H1 (cell line): ENCODE data around the gene NAE1. TPM values are rescaled to one million over a fixed set of nuclear protein-coding genes. Genes with fewer than 3 reads are reported as not detected.

Experiments
- CTCF ChIA-PET: fragments of 300-600 bp; sonication (Branson Sonifier 250); formaldehyde crosslinking; loops from one replicate; lab custom pipeline; 2021; ENCODE audit not compliant: partially characterized antibody; lab: Charles Lee
- POLR2A ChIA-PET: fragments of 300-600 bp; sonication (Branson Sonifier 250); formaldehyde crosslinking; loops from one replicate; lab custom pipeline; 2021; ENCODE audit warnings: inconsistent platforms; ENCODE audit not compliant: partially characterized antibody; lab: Charles Lee
- DNase-seq, 2 experiments: peaks; one replicate each; pipeline versions ENCODE4 v3.0.0 to v3.0.0-alpha.2; 2010 to 2022; ENCODE audit warnings: low spot score in 2 of 2, low read depth in 1 of 2, mixed read lengths in 1 of 2
- FAIRE-seq: peaks from 2 replicates; lab custom pipeline; 2011; peaks lifted over from hg19 to GRCh38; lab: Jason Lieb, UNC
- H2AFZ ChIP-seq: 2 replicates; pipeline ENCODE4 v1.8.1; 2012; ENCODE audit warnings: low read length, inconsistent platforms
- H2AK5ac ChIP-seq: 2 replicates; pipeline ENCODE4 v1.6.1; 2013; ENCODE audit warnings: low read depth, low read length
- H2BK120ac ChIP-seq: replicated peaks from 2 replicates; pipeline ENCODE3; 2013; ENCODE audit warnings: low read depth, low read length, inconsistent platforms
- H2BK12ac ChIP-seq: 2 replicates; pipeline ENCODE4 v1.6.1; 2013; ENCODE audit warnings: low read depth, low read length
- H2BK15ac ChIP-seq: 2 replicates; pipeline ENCODE4 v1.6.1; 2013; ENCODE audit warnings: low read length
- H2BK20ac ChIP-seq: 2 replicates; pipeline ENCODE4 v1.6.1; 2013; ENCODE audit warnings: low read length
- H2BK5ac ChIP-seq: 2 replicates; pipeline ENCODE4 v1.6.1; 2013; ENCODE audit warnings: low read depth, low read length
- H3K14ac ChIP-seq: 2 replicates; pipeline ENCODE4 v1.6.1; 2013; ENCODE audit warnings: inconsistent platforms; ENCODE audit not compliant: insufficient read length
- H3K18ac ChIP-seq: 2 replicates; pipeline ENCODE4 v1.6.1; 2013; ENCODE audit warnings: low read length; ENCODE audit errors: extremely low read depth
- H3K23ac ChIP-seq: 2 replicates; pipeline ENCODE4 v1.6.1; 2013; ENCODE audit warnings: inconsistent platforms; ENCODE audit not compliant: insufficient read length
- H3K23me2 ChIP-seq: 2 replicates; pipeline ENCODE4 v1.6.1; 2013; ENCODE audit warnings: low read depth, low read length
- H3K27ac ChIP-seq: 2 replicates; pipeline ENCODE4 v1.6.1; 2011; ENCODE audit warnings: low read depth, low read length, inconsistent platforms
- H3K27me3 ChIP-seq, 4 experiments: replicated peaks in 1 of 4; 1 replicate in 1 of 4; 2 replicates in 3 of 4; pipeline versions ENCODE4 v1.6.1 to v1.8.1; 2011 to 2013; ENCODE audit warnings: low read length in 3 of 4, mild to moderate bottlenecking in 3 of 4, inconsistent platforms in 2 of 4, mixed read lengths in 2 of 4, moderate library complexity in 1 of 4; ENCODE audit not compliant: control insufficient read depth in 3 of 4, insufficient read depth in 3 of 4; ENCODE audit errors: extremely low read depth in 1 of 4
- H3K36me3 ChIP-seq, 4 experiments: 2 replicates each; pipeline versions ENCODE4 v1.6.1 to v1.8.1; 2011 to 2013; ENCODE audit warnings: mild to moderate bottlenecking in 4 of 4, low read length in 3 of 4, moderate library complexity in 2 of 4, control low read depth in 1 of 4, inconsistent platforms in 1 of 4; ENCODE audit not compliant: insufficient read depth in 4 of 4, control insufficient read depth in 2 of 4
- H3K4ac ChIP-seq: replicated peaks from 2 replicates; pipeline ENCODE3; 2013; ENCODE audit warnings: low read length, low read depth, mixed read lengths, inconsistent platforms; ENCODE audit not compliant: insufficient read length
- H3K4me1 ChIP-seq, 4 experiments: replicated peaks in 1 of 4; 1 replicate in 1 of 4; 2 replicates in 3 of 4; pipeline versions ENCODE4 v1.6.1 to v1.8.1; 2011 to 2013; ENCODE audit warnings: low read length in 3 of 4, inconsistent platforms in 2 of 4, mixed read lengths in 1 of 4; ENCODE audit not compliant: insufficient read depth in 4 of 4, control insufficient read depth in 3 of 4
- H3K4me2 ChIP-seq, 2 experiments: 2 replicates each; pipeline versions ENCODE4 v1.6.1 to v1.8.1; 2011 to 2013; ENCODE audit warnings: low read depth in 2 of 2, low read length in 2 of 2, control low read depth in 1 of 2, inconsistent platforms in 1 of 2, mild to moderate bottlenecking in 1 of 2; ENCODE audit not compliant: insufficient read depth in 1 of 2
- H3K4me3 ChIP-seq, 4 experiments: fragments of 200-600, 300-600 bp in 1 of 4; sonication (generic), shearing (Covaris generic), sonication (Bioruptor Twin) in 1 of 4; 2 replicates each; pipeline versions ENCODE4 v1.5.1 to v1.8.1; 2011 to 2016; ENCODE audit warnings: low read length in 4 of 4, low read depth in 3 of 4, control low read depth in 2 of 4, inconsistent platforms in 2 of 4, mild to moderate bottlenecking in 2 of 4, mixed read lengths in 1 of 4, moderate library complexity in 1 of 4; ENCODE audit not compliant: insufficient read depth in 2 of 4; ENCODE audit errors: extremely low read depth in 1 of 4
- H3K56ac ChIP-seq: replicated peaks from 2 replicates; pipeline ENCODE3; 2013; ENCODE audit warnings: low read depth, mild to moderate bottlenecking, mixed read lengths, low read length, inconsistent platforms; ENCODE audit not compliant: insufficient read length
- H3K79me1 ChIP-seq: 2 replicates; pipeline ENCODE4 v1.6.1; 2013; ENCODE audit warnings: low read depth, low read length, control low read depth
- H3K79me2 ChIP-seq, 2 experiments: 2 replicates each; pipeline versions ENCODE4 v1.6.1 to v1.8.1; 2012 to 2013; ENCODE audit warnings: low read length in 2 of 2, mild to moderate bottlenecking in 2 of 2, inconsistent platforms in 1 of 2; ENCODE audit not compliant: insufficient read depth in 2 of 2, control insufficient read depth in 1 of 2
- H3K9ac ChIP-seq, 4 experiments: replicated peaks in 1 of 4; 1 replicate in 1 of 4; 2 replicates in 3 of 4; pipeline versions ENCODE4 v1.6.1 to v1.8.1; 2011 to 2013; ENCODE audit warnings: low read depth in 3 of 4, low read length in 3 of 4, control low read depth in 2 of 4, mild to moderate bottlenecking in 2 of 4, moderate library complexity in 2 of 4, inconsistent platforms in 1 of 4; ENCODE audit errors: extremely low read depth in 1 of 4
- H3K9me3 ChIP-seq, 2 experiments: 2 replicates each; pipeline versions ENCODE4 v1.6.1 to v1.8.1; 2012 to 2013; ENCODE audit warnings: mild to moderate bottlenecking in 2 of 2, moderate library complexity in 2 of 2, control low read depth in 1 of 2, inconsistent platforms in 1 of 2, low read depth in 1 of 2, low read length in 1 of 2, mixed read lengths in 1 of 2; ENCODE audit not compliant: insufficient read depth in 2 of 2
- H4K20me1 ChIP-seq, 2 experiments: replicated peaks in 1 of 2; 2 replicates each; pipeline versions ENCODE3 to v1.8.1; 2011 to 2013; ENCODE audit warnings: inconsistent platforms in 2 of 2, low read length in 2 of 2, mild to moderate bottlenecking in 1 of 2; ENCODE audit not compliant: insufficient read depth in 2 of 2, control insufficient read depth in 1 of 2
- H4K5ac ChIP-seq: 2 replicates; pipeline ENCODE4 v1.6.1; 2013; ENCODE audit warnings: low read length, low read depth, mixed read lengths, inconsistent platforms; ENCODE audit not compliant: insufficient read length
- H4K8ac ChIP-seq: 2 replicates; pipeline ENCODE4 v1.8.0; 2013; ENCODE audit warnings: mild to moderate bottlenecking, moderate library complexity, low read length, inconsistent platforms; ENCODE audit not compliant: insufficient read depth; ENCODE audit errors: extremely low read depth
- H4K91ac ChIP-seq: replicated peaks from 2 replicates; pipeline ENCODE3; 2013; ENCODE audit warnings: low read length, mixed read lengths, inconsistent platforms; ENCODE audit not compliant: insufficient read length
- ASH2L ChIP-seq: fragments of 200-600, 300-600 bp; sonication (generic); IDR thresholded peaks from one replicate; pipeline ENCODE4 v1.7.1; 2017; ENCODE audit warnings: low read length
- BACH1 ChIP-seq: IDR thresholded peaks from 2 replicates; pipeline ENCODE4 v1.6.1; 2012; ENCODE audit warnings: low read length, improper control_type of control experiment
- CHD2 ChIP-seq: IDR thresholded peaks from 2 replicates; pipeline ENCODE4 v1.6.1; 2012; ENCODE audit warnings: low read length, improper control_type of control experiment
- CTBP2 ChIP-seq: IDR thresholded peaks from 2 replicates; pipeline ENCODE4 v1.7.0; 2011; ENCODE audit warnings: borderline replicate concordance, mild to moderate bottlenecking, moderate library complexity, mixed read lengths, low read length; ENCODE audit not compliant: insufficient read depth, insufficient read length
- EP300 ChIP-seq, 2 experiments: IDR thresholded peaks; 1 replicate in 1 of 2; 2 replicates in 1 of 2; pipeline ENCODE4 v1.6.1; 2011 to 2012; ENCODE audit warnings: low read depth in 2 of 2, low read length in 2 of 2, mild to moderate bottlenecking in 2 of 2, borderline replicate concordance in 1 of 2, inconsistent platforms in 1 of 2, moderate library complexity in 1 of 2
- KDM5A ChIP-seq: fragments of 200-600 bp; IDR thresholded peaks from 2 replicates; pipeline ENCODE4 v1.7.1; 2012; ENCODE audit warnings: mild to moderate bottlenecking, low read length, inconsistent platforms, mixed read lengths
- POLR2A ChIP-seq, 2 experiments: IDR thresholded peaks; 1 replicate in 1 of 2; 2 replicates in 1 of 2; pipeline ENCODE4 v1.6.1; 2011; ENCODE audit warnings: low read depth in 2 of 2, low read length in 2 of 2, mild to moderate bottlenecking in 2 of 2; ENCODE audit errors: control extremely low read depth in 1 of 2
- POU5F1 ChIP-seq: IDR thresholded peaks from 2 replicates; pipeline ENCODE4 v1.6.1; 2011; ENCODE audit warnings: low read depth, mild to moderate bottlenecking, low read length, moderate library complexity
- RBBP5 ChIP-seq: IDR thresholded peaks from 2 replicates; pipeline ENCODE4 v1.7.1; 2012; ENCODE audit warnings: low read depth, mild to moderate bottlenecking, inconsistent platforms, low read length, moderate library complexity, borderline replicate concordance
- SP1 ChIP-seq: IDR thresholded peaks from 2 replicates; pipeline ENCODE4 v1.6.1; 2011; ENCODE audit warnings: low read depth, low read length
- SP4 ChIP-seq: IDR thresholded peaks from 2 replicates; pipeline ENCODE4 v1.6.1; 2012; ENCODE audit warnings: low read length, inconsistent platforms
- SRF ChIP-seq: IDR thresholded peaks from 2 replicates; pipeline ENCODE4 v1.6.1; 2011; ENCODE audit warnings: mild to moderate bottlenecking, low read depth, low read length, moderate library complexity
- TBP ChIP-seq: IDR thresholded peaks from 2 replicates; pipeline ENCODE4 v1.6.1; 2011; ENCODE audit warnings: low read depth, low read length, improper control_type of control experiment
- TEAD4 ChIP-seq: IDR thresholded peaks from 2 replicates; pipeline ENCODE4 v1.6.1; 2012; ENCODE audit warnings: low read depth, low read length, inconsistent platforms, mixed read lengths
- YY1 ChIP-seq: IDR thresholded peaks from 2 replicates; pipeline ENCODE4 v1.6.1; 2011; ENCODE audit warnings: low read depth, mild to moderate bottlenecking, low read length
- whole genome bisulfite sequencing, 2 experiments: shearing (Covaris generic) in 1 of 2; methylation state at CpG; one replicate each; pipeline versions ENCODE4 v1.1.6 to v1.1.7; 2013 to 2015; ENCODE audit warnings: low lambda C conversion rate in 2 of 2, mixed read lengths in 2 of 2, inconsistent platforms in 1 of 2, low coverage in 1 of 2, missing lambda C conversion rate in 1 of 2; ENCODE audit not compliant: insufficient replicate concordance in 2 of 2, insufficient coverage in 1 of 2, insufficient read length in 1 of 2; ENCODE audit errors: extremely low coverage in 1 of 2, missing lambda C conversion rate in 1 of 2; 5-methylcytosine and 5-hydroxymethylcytosine counted together
- polyA plus RNA-seq, 7 experiments: library from polyadenylated mRNA; depleted of rRNA in 3 of 7; stranded (reverse) in 5 of 7; unstranded in 2 of 7; fragments of >200 nt in 5 of 7; fragments of 200-250 nt in 2 of 7; gene quantifications; 1 replicate in 5 of 7; 2 replicates in 1 of 7; 4 replicates in 1 of 7; pipeline versions ENCODE4 v1.2.1 to v1.2.3, GENCODE V29; 2011 to 2013; ENCODE audit warnings: missing spikeins in 2 of 7, mixed read lengths in 2 of 7
- total RNA-seq: library from RNA; stranded (reverse); fragmentation: NEBNext Ultra II Directional; extraction: Animal tissue kit (Norgen Biotek cat#: 25700); gene quantifications from 2 replicates; pipeline ENCODE4 v1.2.1, GENCODE V29; 2021

NAE1 gene
- total and polyA plus RNA-seq, 2 of the 8 experiments (the other 6 are each of a cell fraction or from before 2014, with no cell fraction given) = 66.6 to 155 TPM

GRCh38 chr16:66824006-66824405, 6.8 kb downstream of the NAE1 start:
- H4K20me1 ChIP-seq = peaks cover 2 to 4% of the 10 kb centered on the region in 2 experiments
- WGBS, 2 experiments = 91% methylated on average over 4 of the region's 4 CpGs; no CpG with 5 or more reads in 1 of the 2 experiments
- H3K4me1 ChIP-seq = no peaks in the 10 kb centered on the region
- H3K4me2 ChIP-seq = no peak overlapping the region
- no peak overlapping the region for H2BK15ac ChIP-seq
- no peak overlapping the region for H3K18ac ChIP-seq
- no peak overlapping the region for H3K23ac ChIP-seq
- H3K36me3 ChIP-seq = peaks cover 20 to 67% (median 41%) of the 10 kb centered on the region in 4 experiments
- no peak overlapping the region for H3K4me3 ChIP-seq
- H3K27me3 ChIP-seq = no peaks in the 10 kb centered on the region
- ChIA-PET CTCF (interaction anchor here (0.9 to 14.3 kb wide), 5 partner anchors 14 to 107 kb away, joined by 3 to 162 read pairs (median 4); partner anchors contain the start of gene CA7), POLR2A (interaction anchor here (1.4 to 9.3 kb wide), 4 partner anchors 6 to 30 kb away, joined by 5 to 67 read pairs (median 8); no protein-coding TSS in a partner anchor)
- H2BK5ac ChIP-seq = no peak overlapping the region
- H3K79me1 ChIP-seq = no peaks in the 10 kb centered on the region; the same call in 1 of the 2 replicates
- H3K9ac ChIP-seq = no peak overlapping the region
- no peak overlapping the region for H2BK120ac ChIP-seq
- H3K79me2 ChIP-seq = peaks cover 0 to 35% of the 10 kb centered on the region in 2 experiments; a peak in 2 of 4 replicates
- no peak overlapping the region for H2BK20ac ChIP-seq
- H3K56ac ChIP-seq = no peak overlapping the region
- H3K4ac ChIP-seq = no peak overlapping the region
- H2AFZ ChIP-seq = no peak overlapping the region
- no peak overlapping the region for H3K27ac ChIP-seq
- no peak overlapping the region for H4K91ac ChIP-seq
- no peak overlapping the region for H3K14ac ChIP-seq
- no peaks in the 10 kb centered on the region for H3K9me3 ChIP-seq
- no peak overlapping the region for H2BK12ac ChIP-seq
- FAIRE-seq = no peak
- H4K8ac ChIP-seq = no peak overlapping the region
- H2AK5ac ChIP-seq = no peak overlapping the region
- no peak overlapping the region for H4K5ac ChIP-seq
- no peak for DNase-seq
- no peaks in the 10 kb centered on the region for H3K23me2 ChIP-seq
- TF ChIP-seq SP1 (no peak), KDM5A (no peak), POLR2A (IDR thresholded peaks at IDR 0.05; ENCODE audit: control extremely low read depth in 1 of 2, low read depth in 2 of 2, low read length in 2 of 2) (no peak), TEAD4 (no peak), YY1 (no peak), SRF (no peak), CHD2 (no peak), SP4 (no peak), TBP (no peak), RBBP5 (no peak), POU5F1 (no peak), CTBP2 (no peak), EP300 (IDR thresholded peaks at IDR 0.05; ENCODE audit: borderline replicate concordance in 1 of 2, low read depth in 2 of 2, low read length in 2 of 2) (no peak), ASH2L (no peak), BACH1 (no peak)
